Measurements from ENCODE around the gene RPF1.
"Not testable (repeated sequence)": the region's sequence is repeated elsewhere in the genome, so short reads cannot be mapped to it uniquely, and the experiment has no call there.

RPF1 gene

GRCh38 chr1:84493747-84494146 is 14.7 kb downstream of the RPF1 start:
- no peak for DNase-seq

DNA sequence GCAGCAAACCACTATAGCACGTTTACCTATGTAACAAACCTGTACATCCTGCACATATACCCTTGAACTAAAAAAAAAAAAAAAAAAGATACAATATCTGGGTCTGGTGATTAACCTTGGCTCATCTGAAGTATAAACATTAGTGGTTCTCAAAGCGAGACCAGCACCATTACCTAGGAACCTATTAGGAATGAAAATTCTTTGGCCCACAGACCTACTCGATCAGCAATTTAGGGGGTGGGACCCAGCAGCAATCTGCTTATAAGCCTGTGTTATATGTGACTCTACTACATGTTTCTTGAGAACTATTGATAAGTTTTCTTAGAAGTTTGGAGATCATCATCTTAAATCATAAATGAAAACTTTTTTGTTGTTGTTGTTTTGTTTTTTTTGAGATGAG is 17.4 kb downstream of the RPF1 start:
- DNase-seq = no peak

GRCh38 chr1:84497631-84498275 is 18.7 kb downstream of the RPF1 start:
- no peak for DNase-seq

GRCh38 chr1:84502927-84503326 is 23.9 kb downstream of the RPF1 start:
- no peak for DNase-seq

DNA sequence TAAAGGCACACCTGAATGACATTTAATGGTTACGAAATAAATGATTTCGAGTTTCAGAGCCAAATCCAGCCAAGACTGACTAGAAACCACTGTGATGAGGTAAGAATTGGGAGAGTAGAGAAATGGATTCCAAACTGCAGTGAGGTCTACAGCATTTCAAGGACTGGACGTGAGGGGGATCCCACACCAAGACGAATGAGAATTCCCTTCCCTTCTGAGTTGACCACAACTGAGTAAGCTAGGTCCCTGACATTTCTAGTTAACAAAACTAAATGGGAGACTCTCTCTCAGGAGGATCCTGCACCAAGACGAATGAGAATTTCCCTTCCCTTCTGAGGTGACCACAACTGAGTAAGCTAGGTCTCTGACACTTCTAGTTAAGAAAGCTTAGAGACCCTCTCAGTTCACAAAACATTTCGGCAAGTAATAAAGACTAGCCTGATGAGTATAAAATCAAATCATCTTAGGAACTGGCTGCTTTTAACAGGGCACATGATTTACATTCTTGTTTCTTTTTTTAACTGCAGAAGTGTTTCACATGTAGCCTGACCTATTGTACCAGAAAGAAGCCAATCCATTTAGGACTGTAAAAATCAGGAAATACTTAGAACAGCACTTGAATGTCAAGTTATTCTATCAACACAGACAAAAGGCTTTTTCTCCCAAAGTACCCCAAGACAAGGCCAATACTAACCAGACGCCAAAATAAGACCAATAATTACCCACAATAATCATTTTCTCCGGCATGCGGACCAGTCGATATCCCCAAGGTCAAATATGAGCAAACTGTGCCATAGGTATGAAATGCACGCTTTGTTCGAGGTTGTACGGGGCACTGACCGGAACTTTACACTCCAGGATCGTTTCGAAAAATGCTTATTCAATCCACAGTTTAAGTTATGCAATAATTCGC is 25.8 kb downstream of the RPF1 start:
- DNase-seq = peak; percentile 15 to 23

DNA sequence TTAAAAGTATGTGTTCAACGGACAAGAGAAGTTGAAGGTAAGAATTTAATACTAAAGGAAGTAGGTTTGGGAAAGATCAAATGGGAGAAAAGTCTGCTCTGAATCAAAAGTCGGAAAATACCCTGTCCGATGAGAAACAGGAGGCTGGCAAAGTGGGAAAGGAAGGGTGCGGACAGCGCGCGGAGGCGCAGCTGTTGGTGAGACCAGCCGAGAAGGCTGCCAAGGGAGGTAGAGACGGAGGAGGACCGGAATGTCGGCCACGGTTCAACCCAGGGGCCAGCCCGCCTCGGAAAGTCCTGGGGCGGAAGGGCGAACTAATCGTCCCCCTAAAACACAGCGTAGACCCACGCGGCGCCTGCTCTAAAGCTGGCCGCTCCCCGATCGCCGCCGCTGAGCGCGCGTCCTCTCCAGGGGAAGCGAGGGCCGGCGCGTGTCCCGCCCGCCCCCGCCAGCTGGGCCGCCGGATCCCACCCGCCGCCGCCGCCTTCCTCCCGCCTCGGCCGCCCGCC is 26.5 kb downstream of the RPF1 start:
- DNase-seq = peak; percentile 41 to 87

- peak; percentile 90 to 98 for DNase-seq
These were observed 27.1 kb downstream of the RPF1 start, which contains the start of the genes GNG5 and SPATA1 for GRCh38 chr1:84506002-84506728. Gene GNG5 (minus strand): TSS chr1:84506581. CDS start chr1:84506091, 490 bp downstream. Gene SPATA1 (plus strand): TSS chr1:84506386. CDS start chr1:84516360, 9,974 bp downstream.

GRCh38 chr1:84506729-84507453 is 27.8 kb downstream of the RPF1 start:
- no peak for DNase-seq

DNA sequence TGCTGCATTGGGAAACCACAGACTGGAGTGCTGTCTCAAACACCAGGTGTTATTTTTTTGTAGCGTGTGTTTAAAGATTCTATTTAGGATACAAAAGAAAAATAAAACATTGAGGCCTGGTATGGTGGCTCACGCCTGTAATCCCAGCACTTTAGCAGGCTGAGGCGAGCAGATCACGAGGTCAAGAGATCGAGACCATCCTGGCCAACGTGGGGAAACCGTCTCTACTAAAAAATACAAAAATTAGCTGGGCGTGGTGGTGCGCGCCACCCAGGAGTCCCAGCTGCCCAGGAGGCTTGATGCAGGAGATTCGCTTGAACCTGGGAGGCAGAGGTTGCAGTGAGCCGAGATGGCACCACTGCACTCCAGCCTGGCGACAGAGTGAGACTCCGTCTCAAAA is 28.8 kb downstream of the RPF1 start:
- not testable (repeated sequence) for DNase-seq

DNA sequence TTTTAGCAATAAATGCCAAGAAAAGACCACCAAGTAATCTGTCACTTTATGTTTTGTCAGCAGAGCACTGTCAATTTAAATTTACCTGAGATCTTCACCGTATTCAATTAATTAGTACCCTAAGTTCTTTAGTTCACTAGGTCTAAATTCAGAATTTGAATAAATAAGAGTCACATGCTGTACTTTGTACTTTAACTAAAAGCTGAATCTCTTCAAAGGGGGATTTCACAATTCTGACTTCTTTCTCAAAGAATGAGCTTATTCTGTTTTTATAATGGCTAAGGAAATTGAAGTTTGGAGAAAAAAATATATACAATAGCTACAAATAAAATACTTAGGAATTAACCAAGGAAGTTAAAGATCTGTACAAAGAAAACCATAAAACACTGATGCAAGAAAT is 29.4 kb downstream of the RPF1 start:
- DNase-seq = no peak

- DNase-seq = no peak
These were observed 30.0 kb downstream of the RPF1 start for GRCh38 chr1:84509029-84509428.

- peak; percentile 78 to 80 for DNase-seq
These were observed 31.1 kb downstream of the RPF1 start for GRCh38 chr1:84510165-84510564.

DNA sequence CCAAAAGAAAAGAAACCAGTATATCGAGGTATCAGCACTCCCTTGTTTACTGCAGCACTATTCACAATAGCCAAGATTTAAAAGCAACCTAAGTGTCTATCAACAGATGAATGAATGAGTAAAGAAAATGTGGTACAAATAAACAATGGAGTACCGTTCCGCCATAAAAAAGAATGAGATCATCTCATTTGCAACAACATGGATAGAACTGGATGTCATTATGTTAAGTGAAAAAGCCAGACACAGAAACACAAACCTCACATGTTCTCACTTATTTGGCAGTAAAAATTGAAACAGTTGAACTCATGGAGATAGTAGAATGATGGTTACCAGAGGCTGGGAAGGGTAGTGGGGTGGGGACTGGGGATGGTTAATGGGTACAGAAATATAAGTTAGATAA is 31.6 kb downstream of the RPF1 start:
- DNase-seq = peak; percentile 26 to 53

- no peak for DNase-seq
These were observed 45.5 kb downstream of the RPF1 start for GRCh38 chr1:84524590-84524989.

- DNase-seq = no peak
These were observed 46.7 kb downstream of the RPF1 start for GRCh38 chr1:84525779-84526178.

- no peak for DNase-seq
These were observed 59.5 kb downstream of the RPF1 start for GRCh38 chr1:84538599-84538998.

DNA sequence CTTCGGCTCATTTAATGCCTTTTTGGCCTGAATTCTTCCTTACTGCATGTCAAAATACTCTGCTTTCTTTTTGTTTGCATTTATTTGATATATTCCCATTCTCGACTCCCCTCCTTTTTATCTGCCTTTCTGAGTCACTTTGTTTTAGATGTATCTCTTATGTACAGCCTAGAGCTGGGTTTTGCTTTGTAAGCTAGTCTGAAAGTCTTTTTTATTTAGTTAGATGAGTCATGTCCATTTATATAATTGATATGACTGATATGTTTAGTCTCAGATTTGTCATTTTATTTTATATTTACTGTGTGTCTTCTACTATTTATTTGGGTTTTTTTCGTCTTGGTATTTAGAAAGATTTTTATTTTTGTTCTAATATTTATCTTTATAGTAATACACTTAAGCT is 60.9 kb downstream of the RPF1 start:
- DNase-seq = no peak

DNA sequence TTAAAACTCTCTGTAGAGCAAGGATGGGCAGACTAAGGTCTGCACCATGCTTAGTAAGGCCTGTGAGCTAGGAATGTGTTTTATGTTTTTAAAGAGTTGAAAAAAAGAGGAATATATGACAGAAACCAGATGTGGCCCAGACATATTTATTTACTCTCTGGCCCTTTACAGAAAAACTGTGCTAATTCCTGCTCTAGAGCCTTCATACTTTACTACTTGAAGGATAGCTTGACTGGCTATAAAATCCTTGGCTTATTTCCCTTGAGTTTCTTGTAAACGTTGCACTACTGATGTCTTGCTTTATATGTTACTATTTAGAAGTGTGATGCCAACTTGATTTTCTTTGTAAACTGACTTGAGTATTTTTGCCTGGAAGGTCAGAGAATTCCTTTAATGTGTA is 61.7 kb downstream of the RPF1 start:
- no peak for DNase-seq

DNA sequence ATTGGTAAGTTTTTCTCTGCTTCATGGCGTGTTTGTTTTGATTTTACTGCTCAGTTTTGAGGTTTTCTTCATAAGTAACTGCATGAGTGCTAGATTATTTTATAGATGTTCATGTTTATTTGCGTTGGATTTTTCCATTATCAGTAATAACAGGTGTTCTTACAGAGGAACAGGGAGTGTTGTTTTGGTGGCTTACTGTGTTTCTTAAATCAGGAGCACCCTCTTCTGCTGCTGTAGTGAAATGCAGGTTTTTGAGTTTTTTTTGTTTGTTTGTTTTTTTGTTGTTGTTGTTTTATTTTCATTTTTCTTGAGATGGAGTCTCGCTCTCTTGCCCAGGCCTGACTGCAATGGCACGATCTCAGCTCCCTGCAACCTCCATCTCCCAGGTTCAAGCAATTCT is 62.6 kb downstream of the RPF1 start:
- peak in 1 of 2 experiments; percentile 6 for DNase-seq
